SK-N-DZ (cell line): ENCODE results near the gene SERPINE2.

Experiments
- DNase-seq: peaks from one replicate; pipeline ENCODE4 v3.0.0-alpha.2; 2015; ENCODE audit warnings: low spot score

Gene SERPINE2

DNA sequence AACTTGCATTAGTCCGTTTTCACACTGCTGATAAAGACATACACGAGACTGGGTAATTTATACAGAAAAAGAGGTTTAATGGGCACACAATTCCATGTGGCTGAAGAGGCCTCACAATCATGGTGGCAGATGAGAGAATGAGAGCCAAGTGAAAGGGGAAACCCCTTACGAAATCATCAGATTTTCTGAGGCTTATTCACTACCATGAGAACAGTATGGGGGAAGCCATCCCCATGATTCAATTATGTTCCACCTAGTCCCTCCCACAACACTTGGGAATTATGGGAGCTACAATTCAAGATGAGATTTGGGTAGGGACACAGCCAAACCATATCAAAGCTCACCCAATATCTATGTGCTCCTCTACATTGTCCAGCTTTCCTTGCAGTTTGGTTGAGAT is 16.0 kb upstream of the SERPINE2 start:
- DNase-seq: no peak

DNA sequence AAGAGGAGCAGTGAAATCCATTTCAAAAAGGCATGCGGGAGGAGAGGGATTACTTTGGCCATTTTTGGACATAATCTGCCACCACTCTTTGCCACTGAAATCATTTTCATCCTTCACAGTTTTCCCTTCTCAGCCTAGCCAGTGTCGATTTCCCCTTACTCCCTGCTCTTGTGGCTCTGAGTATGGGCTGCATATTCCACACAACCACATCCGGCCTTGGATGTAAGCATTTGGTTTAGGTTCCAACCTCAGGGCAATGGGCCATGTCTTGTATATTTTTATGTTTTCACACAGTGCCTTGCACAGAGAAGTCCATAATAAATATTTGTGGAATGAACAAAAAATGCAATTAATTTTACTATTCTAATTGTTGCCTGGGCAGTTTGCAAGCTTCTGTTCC is 7.7 kb upstream of the SERPINE2 start:
- no peak for DNase-seq

DNA sequence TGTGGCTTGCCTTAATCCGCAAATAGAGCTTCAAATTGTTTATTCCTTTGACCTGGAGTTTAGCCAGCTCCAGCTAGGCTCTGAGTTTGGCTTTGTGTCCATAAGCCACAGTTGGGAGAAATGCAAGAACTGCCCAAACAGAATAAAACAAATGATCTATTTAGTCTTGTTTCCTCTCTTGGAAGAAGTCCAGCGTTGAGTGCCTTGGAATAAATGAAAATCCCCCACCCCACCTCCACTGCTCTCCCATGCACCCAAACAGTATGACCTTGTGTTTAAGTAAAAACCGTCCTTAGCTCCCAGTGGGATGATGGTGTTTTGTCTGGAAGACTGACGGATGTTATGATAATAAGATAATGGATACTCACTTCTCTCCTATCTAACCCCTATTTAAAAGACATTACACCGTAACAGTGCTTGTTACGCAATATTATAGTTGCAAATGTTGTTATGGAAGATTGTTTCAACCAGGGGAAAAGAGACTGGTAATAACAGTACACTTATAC is 3.2 kb upstream of the SERPINE2 start:
- DNase-seq: no peak

DNA sequence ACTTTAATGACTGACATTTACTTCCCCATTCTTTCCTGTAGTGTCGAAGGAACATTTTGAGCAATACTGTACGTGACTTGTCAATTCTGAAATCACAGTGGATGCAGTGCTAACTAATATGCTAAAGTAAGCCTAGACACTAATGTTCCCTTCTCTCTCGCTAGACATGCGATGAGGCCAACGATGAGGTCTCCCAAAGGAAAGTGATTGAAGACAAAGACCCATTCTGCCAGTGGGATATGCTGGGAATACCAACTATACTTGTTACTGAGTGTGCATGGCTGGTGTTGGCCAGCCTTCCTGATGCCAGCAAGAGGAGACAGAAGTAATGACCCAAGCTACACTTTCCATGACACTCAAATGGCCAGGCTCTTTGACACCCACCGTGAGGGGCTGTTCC is 2.5 kb upstream of the SERPINE2 start:
- DNase-seq: no peak

DNA sequence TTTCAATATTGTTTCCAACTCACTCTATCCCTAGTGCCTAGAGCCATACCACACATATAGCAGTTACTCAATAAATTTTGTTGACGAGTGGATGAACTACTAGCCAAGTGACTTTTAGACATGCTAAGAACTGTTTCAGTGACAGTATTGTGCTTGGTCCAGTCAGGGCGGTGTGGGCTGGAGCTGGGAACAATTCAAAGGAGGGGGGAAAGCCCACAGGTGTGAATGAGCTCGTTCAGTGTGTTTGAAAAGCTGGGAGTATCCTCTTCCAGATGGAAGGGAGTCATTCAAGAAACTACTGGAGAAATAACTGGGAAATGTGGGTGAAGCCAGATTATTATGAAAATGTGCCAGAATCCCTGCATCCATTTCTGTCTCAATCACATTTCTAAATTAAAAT is 1.7 kb upstream of the SERPINE2 start:
- DNase-seq: no peak

DNA sequence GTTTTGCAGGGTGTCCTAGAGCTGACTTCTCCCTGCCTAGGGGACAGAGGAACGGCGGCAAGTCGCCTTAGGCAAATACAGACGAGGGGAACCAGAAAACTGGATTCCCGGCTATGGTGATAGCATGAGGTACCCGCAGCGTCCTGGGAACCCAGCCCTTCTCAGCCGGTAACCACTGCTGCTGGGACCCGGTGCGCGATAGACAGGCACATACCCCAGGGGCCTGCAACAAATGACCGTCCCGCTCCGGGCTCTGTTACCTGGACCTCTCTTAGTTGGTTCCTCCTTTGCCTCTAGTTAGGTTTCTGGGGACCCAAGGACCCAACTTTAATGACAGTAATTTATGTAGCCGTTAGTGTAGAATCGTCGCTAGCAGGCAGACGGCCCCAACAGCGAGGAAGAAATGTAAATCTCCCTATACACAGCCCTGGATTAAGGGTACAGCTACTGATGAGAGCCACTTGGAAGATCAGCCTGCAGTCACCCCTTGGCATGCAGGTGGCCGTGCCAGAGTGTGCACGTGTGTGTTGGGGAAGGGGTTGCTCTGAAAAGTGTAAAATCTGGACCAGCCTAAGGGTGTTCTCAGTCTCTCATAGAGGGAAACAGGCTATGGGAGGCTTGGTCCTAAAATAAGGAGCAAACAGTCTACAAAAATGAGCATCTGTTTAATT is 819 bp upstream of the SERPINE2 start:
- DNase-seq: no peak

DNA sequence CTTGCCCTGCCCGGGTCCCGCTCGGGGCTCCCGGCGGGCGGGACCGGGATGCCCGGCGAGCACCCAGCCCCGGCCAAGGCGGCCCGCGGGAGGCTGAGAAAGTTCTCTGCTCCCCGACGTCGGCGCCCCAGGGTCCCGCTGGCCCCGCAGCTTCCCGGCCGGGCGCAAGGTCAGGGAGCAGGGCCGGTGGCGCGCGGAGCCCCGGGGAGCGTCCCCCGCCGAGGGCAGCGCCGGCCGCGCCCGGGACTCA is 331 bp downstream of the SERPINE2 start:
- DNase-seq: no peak

DNA sequence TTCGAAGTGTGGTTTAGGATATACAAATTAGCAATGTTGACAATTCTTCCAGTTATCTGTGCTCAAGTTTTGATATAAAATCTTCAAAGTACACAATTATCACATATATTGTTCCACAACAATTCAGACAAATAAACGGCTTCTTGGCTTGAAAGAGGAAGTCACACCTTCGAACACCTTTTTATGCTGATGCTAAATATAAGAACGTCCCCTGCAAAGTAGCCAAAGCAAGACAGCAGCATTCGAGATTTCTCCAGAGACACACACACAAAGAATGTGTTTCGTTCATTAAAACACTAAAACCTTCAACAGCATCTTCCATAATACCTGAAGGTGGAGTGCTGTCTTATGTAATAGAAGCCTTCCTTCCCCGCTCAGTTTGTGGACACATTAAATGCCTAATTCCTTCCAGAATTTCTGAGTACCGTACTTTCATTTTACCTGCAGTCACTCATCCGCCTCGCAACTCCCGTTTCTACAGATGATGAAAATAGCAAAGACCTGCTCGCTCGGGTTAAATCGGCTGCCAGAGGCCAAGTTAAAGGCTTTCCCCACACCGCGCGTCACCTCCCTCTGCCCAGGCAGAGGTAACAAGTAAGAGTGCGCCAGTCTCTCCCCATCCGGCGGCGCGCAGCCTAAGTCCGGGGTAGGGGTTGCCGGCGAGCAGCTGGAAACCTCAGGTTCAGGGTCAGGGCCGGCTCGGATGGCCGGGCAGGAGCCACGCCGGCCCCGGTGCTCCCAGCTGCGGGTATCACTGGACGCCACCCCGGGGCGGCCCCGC is 847 bp downstream of the SERPINE2 start:
- peak; percentile 63 for DNase-seq

DNA sequence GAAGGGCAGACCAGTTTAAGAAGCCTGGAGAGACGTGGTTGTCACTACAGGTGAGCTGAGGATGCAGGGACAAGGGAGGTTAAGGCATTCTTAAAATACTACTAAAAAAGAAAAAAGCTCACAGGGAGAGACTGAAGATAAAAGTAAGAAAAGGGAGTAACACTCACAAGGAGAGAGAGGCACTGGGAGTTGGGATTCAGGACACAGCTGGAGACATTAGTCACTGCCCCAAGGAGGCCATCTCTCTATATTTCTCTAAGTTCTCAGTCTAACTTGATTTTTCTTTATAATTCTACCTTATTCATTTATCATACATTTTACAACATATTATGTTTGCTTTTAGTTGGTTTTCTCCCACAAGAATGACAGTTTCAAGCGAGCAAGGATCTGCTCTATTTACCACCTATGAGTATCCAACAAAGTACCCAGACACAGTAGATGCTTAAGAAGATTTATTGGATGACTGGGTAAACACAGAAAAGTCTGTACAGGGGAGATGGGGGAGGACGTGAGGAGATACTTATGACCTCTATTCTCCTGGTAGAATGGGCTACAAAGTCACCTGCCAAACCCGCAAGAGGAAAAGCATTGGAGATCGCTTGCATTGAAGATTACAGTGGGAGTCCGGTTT is 2.2 kb downstream of the SERPINE2 start:
- DNase-seq: no peak

DNA sequence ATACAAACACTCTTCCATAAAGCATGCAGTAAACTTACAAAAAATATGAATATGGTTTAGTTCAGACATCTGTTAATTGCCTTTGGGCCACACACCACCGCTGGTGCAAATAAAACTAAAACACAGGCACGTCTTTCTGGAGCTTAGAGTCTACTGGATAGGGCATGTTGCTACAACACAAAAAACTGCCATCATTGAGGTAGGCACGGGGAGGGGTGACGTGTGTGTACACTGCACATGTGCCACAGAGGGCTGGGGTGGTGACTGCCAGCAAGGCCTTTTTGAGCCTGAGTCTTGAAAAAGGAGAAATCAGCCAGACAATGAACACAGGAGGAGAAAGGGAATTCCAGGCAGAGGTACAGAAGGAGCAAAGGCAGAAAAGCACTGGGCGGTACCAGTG is 5.1 kb downstream of the SERPINE2 start:
- DNase-seq: no peak

DNA sequence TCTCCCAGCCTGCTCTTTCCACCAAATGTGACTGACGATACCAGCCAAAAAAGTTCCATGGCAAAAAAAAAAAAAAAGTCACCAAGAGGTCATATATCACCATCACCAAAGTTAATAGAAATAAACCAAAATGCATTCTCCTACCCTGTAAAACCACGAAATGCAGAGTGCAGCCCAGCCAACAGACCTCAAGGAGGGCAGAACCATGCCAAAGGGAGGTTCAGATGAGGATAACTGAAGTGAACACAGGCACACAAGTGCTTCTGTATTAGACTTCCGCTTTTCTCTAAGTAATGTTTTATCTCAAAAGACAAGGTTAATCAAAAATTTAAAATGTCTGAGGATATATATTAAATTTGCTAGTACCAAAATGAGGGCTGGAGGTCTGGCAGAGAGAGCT is 5.5 kb downstream of the SERPINE2 start:
- no peak for DNase-seq

DNA sequence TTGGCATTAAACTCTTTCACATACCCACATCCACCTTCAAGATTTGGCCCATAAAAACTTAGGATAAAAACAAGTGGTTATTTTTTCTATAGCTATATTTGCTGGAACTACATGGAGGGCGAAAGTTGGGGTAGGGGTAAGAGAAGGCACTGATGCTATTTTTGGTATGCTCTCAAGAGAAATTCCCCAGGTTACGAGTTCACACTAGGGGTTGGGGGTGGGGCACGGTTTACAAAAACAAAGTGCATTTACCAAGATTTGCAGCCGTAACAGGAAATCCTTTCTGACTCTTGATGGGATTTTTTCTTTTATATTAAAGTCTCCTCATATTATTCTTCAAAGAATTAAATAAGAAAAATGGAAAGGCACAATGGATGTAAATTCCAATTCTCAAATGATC is 6.8 kb downstream of the SERPINE2 start:
- no peak for DNase-seq

DNA sequence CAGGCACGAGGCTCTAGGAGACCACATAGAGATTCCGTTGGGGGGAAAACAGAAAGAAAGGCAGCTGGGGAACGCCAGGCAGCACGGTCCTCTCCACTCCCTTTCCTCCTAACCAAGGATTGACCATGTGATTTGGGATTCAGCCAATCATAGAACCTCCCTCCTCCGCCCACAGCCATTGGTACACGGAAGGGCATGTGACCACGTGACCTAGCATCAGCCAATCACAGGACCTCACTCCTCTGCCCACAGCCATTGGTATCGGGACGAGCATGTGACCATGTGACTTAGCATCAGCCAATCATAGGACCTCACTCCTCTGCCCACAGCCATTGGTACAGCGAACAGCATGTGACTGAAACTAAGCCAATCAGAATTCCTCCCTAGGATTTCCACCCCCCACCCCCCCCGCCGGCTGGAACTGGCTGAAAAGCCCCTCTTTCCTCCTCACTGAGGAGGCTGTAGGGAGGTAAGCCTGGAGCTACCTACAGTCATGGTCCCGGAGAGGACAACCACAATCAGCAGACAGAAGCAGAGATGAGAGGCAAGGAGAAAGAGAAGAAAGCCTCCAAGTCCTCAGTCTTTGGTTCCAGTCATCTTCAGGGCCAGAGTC is 7.6 kb downstream of the SERPINE2 start:
- no peak for DNase-seq

DNA sequence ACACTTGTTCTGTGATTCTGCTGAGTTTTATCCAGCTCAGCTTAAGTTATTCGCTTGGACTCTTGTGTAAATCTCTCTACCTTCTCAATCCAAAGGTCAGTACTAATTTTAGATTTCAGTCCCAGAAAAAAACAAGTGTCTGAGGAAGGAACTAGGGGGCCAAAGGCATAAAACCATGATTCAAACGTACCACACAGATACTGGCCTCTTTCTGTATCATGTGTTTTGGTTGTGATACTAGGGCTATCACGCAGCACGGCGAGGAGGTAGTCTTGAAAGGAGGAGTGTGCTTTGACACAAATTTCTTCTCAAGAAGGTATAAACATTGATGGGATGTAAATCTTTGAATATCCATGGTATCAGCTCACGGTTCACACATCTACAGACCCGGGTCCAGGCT is 8.3 kb downstream of the SERPINE2 start:
- no peak for DNase-seq

DNA sequence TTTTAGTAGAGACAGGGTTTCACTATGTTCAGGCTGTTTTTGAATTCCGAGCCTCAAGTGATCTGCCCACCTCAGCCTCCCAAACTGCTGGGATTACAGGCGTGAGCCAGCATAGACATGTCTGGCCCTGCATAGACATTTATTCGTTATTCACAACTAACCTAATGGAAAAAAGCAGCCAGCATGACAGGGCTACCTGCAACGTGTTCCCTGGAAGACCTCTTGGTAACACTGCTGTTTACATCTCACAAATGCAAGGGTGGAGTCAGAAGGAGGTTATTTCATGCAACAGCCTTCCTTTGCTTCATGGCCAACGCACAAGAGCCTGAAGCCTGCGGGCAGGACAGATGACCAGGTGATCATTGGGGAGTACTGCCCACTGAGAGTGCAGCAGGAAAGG is 9.2 kb downstream of the SERPINE2 start:
- DNase-seq: no peak

DNA sequence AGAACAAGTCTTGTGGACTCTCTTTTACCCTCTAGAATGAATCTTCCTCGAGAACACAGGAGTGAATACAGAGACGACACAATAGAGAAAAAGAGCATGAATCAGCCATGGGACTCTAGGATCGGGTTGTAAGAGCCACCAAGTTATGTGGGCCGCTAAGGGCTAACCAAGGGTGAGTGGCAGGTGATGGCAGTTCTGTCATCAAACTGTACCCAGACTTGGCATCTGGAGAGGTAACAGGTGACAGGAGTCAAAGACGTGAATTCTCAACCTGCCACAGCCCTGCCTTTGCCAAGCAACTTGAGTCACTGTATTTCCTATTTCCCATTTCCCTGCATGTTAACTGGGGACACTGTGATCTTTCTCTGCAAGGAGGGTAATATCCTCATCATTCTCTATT is 11.2 kb downstream of the SERPINE2 start:
- DNase-seq: no peak

DNA sequence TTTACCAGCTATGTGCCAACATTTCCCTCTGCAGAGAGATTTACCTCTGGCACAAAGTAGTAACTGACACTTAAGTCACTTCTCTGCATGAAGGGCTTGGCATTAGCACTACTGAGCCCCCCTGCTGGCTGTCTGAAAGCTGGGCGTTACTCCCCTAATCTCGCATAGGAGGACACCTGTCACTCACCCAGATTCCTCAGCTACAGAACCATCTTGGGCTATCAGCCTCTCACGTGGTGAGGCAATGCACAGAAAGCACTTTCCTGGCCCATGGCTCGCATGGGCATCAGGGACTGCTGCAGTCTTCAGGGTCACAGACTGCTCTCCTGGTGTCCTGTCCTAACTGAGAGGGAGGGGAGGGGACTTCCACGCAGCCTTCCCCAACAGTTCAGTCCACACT is 12.0 kb downstream of the SERPINE2 start:
- no peak for DNase-seq

DNA sequence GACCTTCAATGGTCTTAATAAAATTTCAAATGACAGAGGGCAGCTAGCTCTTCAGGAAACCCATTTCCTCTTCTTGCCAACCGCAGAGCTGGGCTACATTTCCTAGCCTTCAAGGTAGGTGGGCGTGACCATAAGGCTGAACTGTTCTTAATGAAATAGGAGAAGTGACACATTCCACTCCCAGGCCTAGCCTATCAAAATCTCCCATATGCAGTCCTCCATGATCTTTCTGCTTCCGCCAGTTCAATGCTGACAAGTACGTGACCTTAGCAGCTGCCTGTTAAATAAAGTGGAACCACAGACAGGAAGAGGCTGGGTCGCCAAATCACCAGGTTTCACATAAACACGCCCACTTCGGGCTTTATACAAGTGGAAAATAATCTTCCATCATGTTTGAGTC is 13.2 kb downstream of the SERPINE2 start:
- DNase-seq: no peak

DNA sequence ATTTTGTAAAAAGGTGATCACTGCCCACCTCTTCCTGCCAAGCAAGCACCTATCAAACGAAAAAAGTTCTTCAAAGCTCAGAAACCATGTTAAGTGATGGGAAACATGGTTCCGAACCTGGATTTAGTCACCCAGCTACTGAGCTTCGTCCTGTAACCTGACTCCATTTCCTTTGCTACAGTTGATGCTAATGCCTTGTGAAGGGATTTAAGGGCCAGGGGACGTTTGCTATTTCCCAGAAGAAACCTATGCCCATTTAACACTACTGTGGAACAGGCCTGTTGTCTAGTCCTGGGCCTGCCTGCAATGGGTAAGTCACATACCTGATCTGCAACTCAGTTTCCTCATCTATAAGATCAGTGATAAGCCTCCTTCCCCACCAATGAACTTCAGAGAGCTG is 14.8 kb downstream of the SERPINE2 start:
- DNase-seq: no peak

DNA sequence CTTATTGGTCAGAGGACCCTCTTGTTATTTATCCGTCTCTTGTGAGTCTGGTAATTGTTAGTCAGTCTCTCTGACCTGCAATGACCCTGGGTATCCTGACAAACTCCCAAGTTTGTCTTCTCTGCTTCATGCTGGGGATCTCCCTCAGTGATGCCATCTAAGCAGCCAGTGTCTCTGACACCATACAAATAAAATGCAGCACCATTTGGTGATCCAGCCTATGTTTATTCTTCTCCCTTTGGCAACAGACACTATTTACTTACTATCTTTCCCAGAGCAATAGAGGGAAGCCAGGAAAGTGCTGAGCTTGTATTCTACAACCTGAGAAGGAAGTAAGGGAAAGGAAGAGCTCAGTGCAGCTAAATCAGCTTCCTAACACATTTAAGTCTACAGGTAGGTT is 15.9 kb downstream of the SERPINE2 start:
- DNase-seq: no peak

DNA sequence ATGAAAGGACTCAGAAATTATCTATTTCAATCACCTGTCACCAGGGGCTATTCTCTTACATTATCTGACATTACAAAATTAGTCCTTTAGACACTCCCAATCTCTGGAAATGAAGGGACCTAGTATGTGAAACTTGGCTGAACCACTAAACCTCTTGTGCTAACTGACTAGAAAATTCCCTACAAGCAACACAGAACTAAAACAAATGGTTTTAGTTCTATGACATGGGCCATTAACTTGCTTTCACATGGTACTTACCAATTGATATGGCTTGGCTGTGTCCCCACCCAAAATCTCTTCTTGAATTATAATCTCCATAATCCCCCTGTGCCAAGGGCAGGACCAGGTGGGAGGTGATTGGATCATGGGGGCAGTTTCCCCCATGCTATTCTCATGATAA is 16.6 kb downstream of the SERPINE2 start:
- no peak for DNase-seq

DNA sequence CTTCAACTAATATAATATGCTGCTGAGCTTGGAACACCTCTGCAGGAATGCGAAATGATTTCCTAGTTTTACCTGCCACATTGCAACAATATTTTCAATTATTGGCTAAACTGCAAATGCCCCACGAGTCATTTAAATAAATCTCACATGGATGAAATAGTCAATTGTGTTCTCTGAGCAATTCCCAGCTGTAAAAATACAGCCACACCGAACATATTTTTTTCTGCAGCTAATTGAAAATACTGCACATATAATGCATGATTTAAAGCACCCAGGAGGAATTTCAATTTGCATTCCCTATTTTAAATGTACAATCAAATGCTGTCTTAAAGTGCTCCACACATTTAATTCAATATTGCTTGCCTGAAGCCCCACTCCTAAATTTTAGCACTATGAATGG is 18.6 kb downstream of the SERPINE2 start:
- no peak for DNase-seq

DNA sequence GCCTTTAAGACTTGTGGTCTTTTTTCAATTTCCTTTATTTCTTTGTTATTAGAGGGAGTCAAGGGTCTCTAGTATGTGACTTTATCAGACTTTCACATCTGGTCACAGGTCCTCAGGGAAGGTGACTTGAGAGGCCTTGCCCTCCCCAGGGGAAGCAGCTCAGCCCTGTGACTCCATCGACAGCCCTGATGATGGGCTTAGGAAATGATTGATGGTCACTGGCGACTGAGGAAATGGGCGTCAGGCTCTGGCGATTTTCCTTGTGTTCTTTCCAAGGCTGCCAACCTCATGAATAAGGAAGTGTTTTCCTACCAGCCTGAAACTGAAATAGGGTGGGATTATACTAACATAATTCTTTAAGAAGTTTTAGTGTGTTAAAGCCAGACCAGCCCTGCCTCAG is 21.1 kb downstream of the SERPINE2 start:
- DNase-seq: no peak
